Peyer's patch (tissue), 4 donors: Measurements from ENCODE around the gene ZFPM1. TPM values are rescaled to one million over a fixed set of nuclear protein-coding genes. Genes with fewer than 3 reads are reported as not detected.
A peak's percentile ranks its signal among the peaks of the same experiment; 100 is the strongest.

Source experiments
- DNase-seq, 3 donors: peaks; one replicate each; pipeline ENCODE4 v3.0.0-alpha.2; 2017 to 2019
- H3K27ac ChIP-seq, 4 donors: fragments of 200-600 bp; sonication (generic); one replicate each; pipeline ENCODE4 v1.5.1; 2016 to 2019
- H3K27me3 ChIP-seq, 2 donors: fragments of 200-600 bp; sonication (generic); one replicate each; pipeline ENCODE4 v1.5.1; 2019
- H3K36me3 ChIP-seq, 3 donors: fragments of 200-600 bp; sonication (generic); one replicate each; pipeline ENCODE4 v1.5.1; 2016 to 2019
- H3K4me1 ChIP-seq, 4 donors: fragments of 200-600 bp; sonication (generic); one replicate each; pipeline ENCODE4 v1.5.1; 2016 to 2019
- H3K4me3 ChIP-seq, 4 donors: fragments of 200-600 bp; sonication (generic); 1 replicate in 3 of 4; 2 replicates in 1 of 4; pipeline ENCODE4 v1.5.1; 2016 to 2019; ENCODE audit warnings: mild to moderate bottlenecking in 1 of 4
- H3K9me3 ChIP-seq, 4 donors: fragments of 200-600 bp; sonication (generic); one replicate each; pipeline ENCODE4 v1.5.1; 2016 to 2019; ENCODE audit warnings: mild to moderate bottlenecking in 1 of 4
- CTCF ChIP-seq, 6 experiments: fragments of 450-650 bp in 4 of 6; fragments of 200-600 bp in 2 of 6; sonication (generic) in 1 of 6; IDR thresholded peaks; one replicate each; pipeline ENCODE4 v1.5.1; 2017 to 2019; ENCODE audit warnings: antibody characterized with exemption in 6 of 6, mild to moderate bottlenecking in 3 of 6, moderate library complexity in 1 of 6
- POLR2A ChIP-seq, 2 donors: fragments of 450-650 bp; IDR thresholded peaks; one replicate each; pipeline ENCODE4 v1.5.1; 2017; ENCODE audit warnings: antibody characterized with exemption in 2 of 2, mild to moderate bottlenecking in 2 of 2, moderate library complexity in 2 of 2
- total RNA-seq, 4 donors: library from RNA; depleted of rRNA; stranded (reverse); fragments of >200 nt; gene quantifications; one replicate each; pipeline ENCODE4 v1.1.0, GENCODE V29; 2016

The ZFPM1 gene
- total RNA-seq, 4 donors from 2014 or later, result 3.0 to 7.9 (median 4.9) TPM

- peak overlapping the region in 3 of 4 donors; percentile 1 to 82 (median 28) for H3K27ac ChIP-seq
- no peaks in the 10 kb centered on the region for H3K9me3 ChIP-seq
- H3K4me3 ChIP-seq, result peak overlapping the region; percentile 42 to 74 (median 52)
- H3K4me1 ChIP-seq, result peaks cover 0 to 27% (median 10%) of the 10 kb centered on the region in 4 donors
- H3K36me3 ChIP-seq, result no peaks in the 10 kb centered on the region
- DNase-seq, result no peak
- no peaks in the 10 kb centered on the region for H3K27me3 ChIP-seq
- TF ChIP-seq CTCF (IDR thresholded peaks at IDR 0.05) (no peak), POLR2A (IDR thresholded peaks at IDR 0.05) (no peak)
Measured at GRCh38 chr16:88430185-88430523, 22.9 kb upstream of the ZFPM1 start.

GRCh38 chr16:88430524-88431446 lies 22.3 kb upstream of the ZFPM1 start:
- TF ChIP-seq CTCF (IDR thresholded peaks at IDR 0.05) (no peak), POLR2A (IDR thresholded peaks at IDR 0.05) (no peak)
- Histone ChIP-seq H3K4me3 (peak overlapping the region; percentile 42 to 74 (median 52)), H3K36me3 (no peaks in the 10 kb centered on the region), H3K27me3 (no peaks in the 10 kb centered on the region), H3K9me3 (no peaks in the 10 kb centered on the region), H3K4me1 (peaks cover 0 to 27% (median 10%) of the 10 kb centered on the region in 4 donors), H3K27ac (peak overlapping the region in 3 of 4 donors; percentile 1 to 82 (median 28))
- peak; percentile 57 to 80 (median 70) for DNase-seq

GRCh38 chr16:88431651-88432050 lies 21.4 kb upstream of the ZFPM1 start:
- peaks cover 0 to 27% (median 10%) of the 10 kb centered on the region in 4 donors for H3K4me1 ChIP-seq
- no peak for TF ChIP-seq CTCF (IDR thresholded peaks at IDR 0.05)
- TF ChIP-seq POLR2A (IDR thresholded peaks at IDR 0.05), result no peak
- H3K4me3 ChIP-seq, result no peak overlapping the region
- H3K27ac ChIP-seq, result peak overlapping the region in 1 of 4 donors; percentile 82
- DNase-seq, result no peak
- H3K27me3 ChIP-seq, result no peaks in the 10 kb centered on the region
- H3K9me3 ChIP-seq, result no peaks in the 10 kb centered on the region
- H3K36me3 ChIP-seq, result no peaks in the 10 kb centered on the region

DNA sequence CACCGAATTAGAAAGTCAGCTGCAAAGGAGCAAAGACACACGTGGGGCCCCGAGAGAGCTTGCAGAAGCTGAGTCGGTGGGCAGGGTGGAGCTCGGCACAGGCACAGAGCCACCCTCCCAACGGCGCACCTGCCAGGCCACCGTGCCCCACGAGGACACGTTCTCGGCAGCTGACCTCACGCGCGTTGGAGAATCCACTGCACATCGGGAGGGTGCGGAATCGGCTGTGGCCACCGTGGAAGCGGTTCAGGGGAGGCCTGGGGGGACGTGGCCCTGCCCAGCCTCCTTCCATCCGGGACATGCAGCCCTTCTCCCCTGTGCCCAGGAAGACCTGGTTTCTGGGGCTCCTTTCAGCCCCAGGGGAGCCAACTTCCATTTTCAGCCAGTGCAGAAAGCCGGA lies 20.9 kb upstream of the ZFPM1 start:
- Histone ChIP-seq H3K4me3 (no peak overlapping the region), H3K9me3 (no peaks in the 10 kb centered on the region), H3K27me3 (no peaks in the 10 kb centered on the region), H3K36me3 (no peaks in the 10 kb centered on the region), H3K27ac (no peak overlapping the region), H3K4me1 (peaks cover 0 to 29% (median 11%) of the 10 kb centered on the region in 4 donors)
- no peak for DNase-seq
- TF ChIP-seq CTCF (IDR thresholded peaks at IDR 0.05) (no peak), POLR2A (IDR thresholded peaks at IDR 0.05) (no peak)

DNA sequence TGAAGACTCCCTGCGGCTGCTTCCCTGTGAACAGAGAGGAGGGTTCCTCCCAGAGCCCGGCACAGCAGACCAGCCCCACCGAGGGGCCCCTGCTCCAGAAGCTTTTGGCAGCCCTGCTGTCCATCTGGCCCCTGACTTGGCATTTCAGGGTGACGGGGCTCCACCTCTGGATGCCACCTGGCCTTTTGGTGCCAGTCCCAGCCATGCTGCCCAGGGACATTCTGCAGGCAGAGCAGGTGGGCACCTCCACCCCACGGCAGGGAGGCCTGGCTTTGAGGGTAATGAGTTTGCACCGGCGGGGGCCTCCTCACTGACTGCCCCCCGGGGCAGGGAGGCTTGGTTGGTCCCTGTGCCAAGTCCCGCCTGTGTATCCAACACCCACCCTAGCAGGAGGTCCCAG lies 20.3 kb upstream of the ZFPM1 start:
- H3K36me3 ChIP-seq, result no peaks in the 10 kb centered on the region
- no peaks in the 10 kb centered on the region for H3K27me3 ChIP-seq
- H3K4me1 ChIP-seq, result peaks cover 0 to 35% (median 13%) of the 10 kb centered on the region in 4 donors
- TF ChIP-seq POLR2A (IDR thresholded peaks at IDR 0.05), result no peak
- TF ChIP-seq CTCF (IDR thresholded peaks at IDR 0.05), result no peak
- H3K27ac ChIP-seq, result no peak overlapping the region
- no peak overlapping the region for H3K4me3 ChIP-seq
- no peaks in the 10 kb centered on the region for H3K9me3 ChIP-seq
- no peak for DNase-seq
